ENCODE measurements around the gene CD81.

Gene CD81

DNA sequence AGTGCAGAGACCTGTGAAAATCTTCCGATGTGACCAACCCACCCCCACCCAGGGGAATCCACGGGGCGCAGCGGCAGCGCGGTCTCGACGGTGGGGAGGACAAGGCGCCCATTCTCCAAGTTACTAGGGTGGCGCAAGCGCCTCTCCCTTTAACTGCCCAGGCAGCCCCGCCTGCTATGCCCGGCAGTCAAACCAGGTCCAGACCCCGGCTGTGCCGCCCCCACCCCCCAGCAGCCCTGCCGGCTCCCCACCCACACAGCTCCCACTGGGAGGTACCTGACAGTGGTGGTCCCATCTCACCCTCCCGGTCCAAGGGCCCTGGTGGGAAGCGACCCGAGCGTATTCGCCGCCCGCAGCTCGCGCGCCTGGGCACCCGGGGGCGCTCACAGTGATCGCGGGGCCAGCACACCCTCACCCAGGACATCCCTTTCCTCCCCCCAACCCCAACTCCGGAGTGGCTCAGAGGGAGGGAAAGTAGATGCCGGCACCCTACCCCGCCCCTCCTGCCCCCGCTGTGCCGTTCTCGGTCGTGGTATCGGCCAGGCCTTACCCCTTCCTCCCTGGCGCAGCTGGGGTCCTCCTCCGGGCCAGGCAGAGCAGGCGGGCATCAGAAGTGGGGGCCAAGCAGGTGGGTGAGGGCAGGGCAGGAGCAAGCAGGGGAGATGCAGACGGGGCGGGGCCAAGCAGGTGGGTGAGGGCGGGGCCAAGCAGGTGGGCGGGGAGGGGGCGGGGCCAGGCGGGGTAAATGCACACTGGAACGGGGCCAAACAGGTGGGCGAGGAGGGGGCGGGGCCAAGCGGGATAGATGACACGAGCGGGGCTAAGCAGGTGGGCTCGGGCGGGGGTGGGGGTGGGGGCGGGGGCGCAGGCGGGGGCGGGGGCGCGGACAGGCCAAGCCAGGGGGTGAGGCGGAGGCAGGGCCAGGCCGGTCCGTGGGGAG lies 67.0 kb downstream of the CD81 start, which contains the start of gene TRPM5:
TRPM5 (minus strand) TSS at position 634 of the 940 bp plus-strand sequence. CDS start 21,478 bp downstream, outside the sequence.
- H3K4me3 ChIP-seq (replicated peaks; ENCODE audit: low read depth, low read length), result no peak within 1 kb of the TSS
- no peak for TF ChIP-seq CTCF (IDR thresholded peaks at IDR 0.05; ENCODE audit: low read depth, low read length, missing control alignments)
- no peak for DNase-seq (ENCODE audit: extremely low read depth, low read depth)

- TF ChIP-seq CTCF (IDR thresholded peaks at IDR 0.05; ENCODE audit: low read depth, low read length, missing control alignments), result no peak
- no peak within 1 kb of the TSS for H3K4me3 ChIP-seq (replicated peaks; ENCODE audit: low read depth, low read length)
- no peak for DNase-seq (ENCODE audit: extremely low read depth, low read depth)
These were observed 68.0 kb downstream of the CD81 start, which contains the start of gene KCNQ1 for GRCh38 chr11:2444821-2445745. Gene KCNQ1, plus strand, starts transcription at chr11:2445008. Its CDS starts 91 bp downstream, at chr11:2445099.

DNA sequence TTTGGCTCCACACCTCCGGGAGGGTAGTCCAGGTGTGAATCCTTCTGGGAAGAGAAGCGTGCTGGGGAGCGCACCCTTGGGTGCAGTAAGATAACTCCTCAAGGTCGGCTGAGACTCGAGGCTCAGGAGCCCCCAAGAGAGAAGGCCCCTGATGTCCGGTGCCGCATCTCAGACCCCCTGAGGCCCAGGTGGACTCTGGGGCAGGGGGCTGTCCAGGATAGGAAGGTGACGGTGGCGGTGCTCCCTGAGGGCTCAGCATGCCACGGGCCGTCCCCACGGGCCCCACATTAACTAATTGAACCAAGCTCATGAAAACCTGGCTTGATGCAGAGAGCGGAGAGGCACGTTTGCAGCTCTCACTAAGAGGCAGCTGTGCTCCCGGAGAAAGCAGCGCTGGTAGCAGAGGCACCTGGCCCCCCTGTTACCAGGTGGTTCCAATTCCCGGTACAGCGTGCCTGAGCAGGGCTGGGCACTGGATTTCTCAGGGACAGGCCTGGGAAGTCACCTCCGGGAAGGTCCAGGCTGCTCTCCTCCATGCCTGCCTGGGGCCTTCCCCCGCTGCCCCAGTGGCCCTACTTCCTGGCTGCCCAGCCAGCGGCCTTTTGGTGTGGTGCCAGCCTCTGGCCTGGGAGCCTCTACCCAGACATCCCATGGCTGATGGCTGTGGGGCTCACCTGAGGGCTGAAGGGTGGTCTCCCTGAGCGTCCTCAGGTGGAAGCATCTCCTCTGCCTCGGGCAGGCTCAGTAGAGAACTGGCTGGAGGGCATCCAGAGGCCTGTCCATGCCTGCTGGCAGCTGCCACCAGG lies 68.8 kb downstream of the CD81 start:
- no peak overlapping the region for H3K4me3 ChIP-seq (replicated peaks; ENCODE audit: low read depth, low read length)
- no peak for TF ChIP-seq CTCF (IDR thresholded peaks at IDR 0.05; ENCODE audit: low read depth, low read length, missing control alignments)
- DNase-seq (ENCODE audit: extremely low read depth, low read depth), result no peak

DNA sequence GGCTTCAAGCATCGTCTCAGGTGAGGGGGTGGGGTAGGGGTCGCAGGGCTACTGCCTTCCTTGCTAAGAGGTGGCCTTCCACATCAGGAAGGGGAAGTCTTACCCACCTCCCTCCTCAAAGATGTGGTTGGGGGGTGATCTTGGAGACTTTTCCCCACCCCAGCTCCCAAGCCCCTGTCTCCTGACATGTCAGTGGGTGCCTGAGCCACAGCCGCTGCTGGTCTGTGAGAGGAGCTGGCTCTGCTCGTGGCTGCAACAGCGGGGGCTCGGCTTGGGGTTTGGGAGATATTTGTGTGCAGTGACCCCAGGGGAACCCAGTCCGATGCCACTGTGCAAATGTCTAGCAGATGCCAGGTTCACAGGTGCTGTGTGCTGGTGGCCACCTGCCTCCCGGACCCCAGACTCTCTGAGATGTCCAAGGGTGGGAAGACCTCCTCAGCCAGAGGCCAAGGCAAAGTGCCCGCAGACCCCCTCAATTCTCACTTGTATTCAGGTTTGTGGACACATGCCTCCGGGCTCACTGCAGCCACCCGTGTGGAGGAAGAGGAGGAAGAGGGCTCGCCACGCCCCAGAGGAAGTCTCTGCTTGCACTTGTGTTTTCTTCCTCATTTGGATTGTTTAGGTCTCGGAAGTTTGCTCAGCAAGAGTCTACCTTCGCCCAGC lies 69.6 kb downstream of the CD81 start:
- no peak overlapping the region for H3K4me3 ChIP-seq (replicated peaks; ENCODE audit: low read depth, low read length)
- no peak for DNase-seq (ENCODE audit: extremely low read depth, low read depth)
- no peak for TF ChIP-seq CTCF (IDR thresholded peaks at IDR 0.05; ENCODE audit: low read depth, low read length, missing control alignments)

Measured in HFF-Myc (cell line).